Adrenal gland (tissue), 12 donors: ENCODE results near the gene SELENOK. TPM values are rescaled to one million over a fixed set of nuclear protein-coding genes. Genes with fewer than 3 reads are reported as not detected.

Experiments
- DNase-seq, 7 donors: peaks; one replicate each; pipeline ENCODE4 v3.0.0-alpha.2; 2019 to 2020
- H3K27ac ChIP-seq, 5 donors: fragments of 200-600 bp; sonication (generic) in 4 of 5; 1 replicate in 3 of 5; 2 replicates in 2 of 5; pipeline versions ENCODE4 v1.5.1 to v1.8.0; 2016 to 2020; ENCODE audit warnings: mild to moderate bottlenecking in 1 of 5
- H3K27me3 ChIP-seq: fragments of 200-600 bp; 2 replicates; pipeline ENCODE4 v1.8.0; 2021
- H3K36me3 ChIP-seq, 2 donors: fragments of 200-600 bp; replicated peaks in 1 of 2; 1 replicate in 1 of 2; 2 replicates in 1 of 2; pipeline versions ENCODE4 v1.5.1 to v1.8.0; 2018 to 2022
- H3K4me1 ChIP-seq, 2 donors: fragments of 200-600 bp; replicated peaks in 1 of 2; 1 replicate in 1 of 2; 2 replicates in 1 of 2; pipeline versions ENCODE4 v1.5.1 to v1.8.0; 2018 to 2021
- H3K4me3 ChIP-seq, 4 donors: fragments of 200-600 bp; sonication (generic) in 3 of 4; one replicate each; pipeline ENCODE4 v1.5.1; 2016 to 2018
- H3K9me3 ChIP-seq, 3 donors: fragments of 200-600 bp; sonication (generic) in 1 of 3; replicated peaks in 1 of 3; 1 replicate in 2 of 3; 2 replicates in 1 of 3; pipeline versions ENCODE4 v1.5.1 to v1.8.0; 2016 to 2021
- POLR2A ChIP-seq, 2 donors: fragments of 450-650 bp; IDR thresholded peaks; one replicate each; pipeline ENCODE4 v1.6.1; 2017; ENCODE audit warnings: antibody characterized with exemption in 2 of 2, mild to moderate bottlenecking in 2 of 2, moderate library complexity in 1 of 2
- WGBS, 4 donors: extraction: QIAGEN DNeasy Blood & Tissue Kit in 2 of 4; methylation state at CpG; one replicate each; pipeline versions ENCODE4 v1.1.5 to v1.1.7; 2013 to 2017; 5-methylcytosine and 5-hydroxymethylcytosine counted together
- intact Hi-C, 2 donors: fragments of 100-400 bp; cut with DNase I; formaldehyde crosslinking; loops; one replicate each; pipeline versions ENCODE4 v1.14.1 to v1.15.0; 2022 to 2023
- polyA plus RNA-seq, 3 donors: library from polyadenylated mRNA; stranded (reverse); fragments of 200-250 nt in 2 of 3; fragments of 350-450 nt in 1 of 3; fragmentation: Illumina TruSeq in 1 of 3; extraction: RNeasy Lipid Tissue Mini Kit (QIAGEN cat#74804) in 1 of 3; gene quantifications; one replicate each; pipeline ENCODE4 v1.2.3, GENCODE V29; 2013 to 2014
- total RNA-seq, 9 donors: library from RNA; depleted of rRNA in 4 of 9; stranded (reverse); fragments of >200 nt in 4 of 9; fragments of 120-200 nt in 1 of 9; fragmentation: NEBNext Ultra II Directional in 1 of 9; extraction: Animal tissue kit (Norgen Biotek cat#: 25700) in 1 of 9; gene quantifications; one replicate each; pipeline versions ENCODE4 v1.1.0 to v1.2.4, GENCODE V29; 2013 to 2023
- TF ChIP-seq, protein P1 (sequence below), 6 experiments: fragments of 450-650 bp in 4 of 6; fragments of 200-600 bp in 2 of 6; sonication (generic) in 1 of 6; IDR thresholded peaks; 1 replicate in 5 of 6; 2 replicates in 1 of 6; pipeline versions ENCODE4 v1.5.1 to v1.8.0; 2016 to 2021; ENCODE audit warnings: antibody characterized with exemption in 6 of 6, mild to moderate bottlenecking in 2 of 6, moderate library complexity in 1 of 6
- donor health status: healthy with polysubstance abuse.
- donor health status: Bipolar disorder and iron deficiency.
- donor health status: DM: yes; HTN: yes; CAD: no.
- donor health status: DM: no; HTN: no; CAD: no.
- donor health status: DM: no; HTN: no; CAD: no.
- donor health status: DM: yes; HTN: yes; CAD: no.

The SELENOK gene
- total and polyA plus RNA-seq, 12 donors = 36.2 to 203 (median 67.3) TPM

DNA sequence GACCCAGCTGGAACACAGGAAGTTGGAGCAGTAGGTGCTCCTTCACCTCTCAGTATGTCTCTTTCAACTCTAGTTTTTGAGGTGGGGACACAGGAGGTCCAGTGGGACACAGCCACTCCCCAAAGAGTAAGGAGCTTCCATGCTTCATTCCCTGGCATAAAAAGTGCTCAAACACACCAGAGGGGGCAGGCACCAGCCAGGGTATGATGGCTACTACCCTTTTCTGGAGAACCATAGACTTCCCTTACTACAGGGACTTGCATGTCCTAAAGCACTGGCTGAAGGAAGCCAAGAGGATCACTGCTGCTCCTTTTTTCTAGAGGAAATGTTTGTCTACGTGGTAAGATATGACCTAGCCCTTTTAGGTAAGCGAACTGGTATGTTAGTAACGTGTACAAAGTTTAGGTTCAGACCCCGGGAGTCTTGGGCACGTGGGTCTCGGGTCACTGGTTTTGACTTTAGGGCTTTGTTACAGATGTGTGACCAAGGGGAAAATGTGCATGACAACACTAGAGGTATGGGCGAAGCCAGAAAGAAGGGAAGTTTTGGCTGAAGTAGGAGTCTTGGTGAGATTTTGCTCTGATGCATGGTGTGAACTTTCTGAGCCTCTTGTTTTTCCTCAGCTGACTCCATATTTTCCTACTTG, 33.4 kb downstream of the SELENOK start:
- H3K4me3 ChIP-seq = no peak overlapping the region
- no peaks in the 10 kb centered on the region for H3K27me3 ChIP-seq
- intact Hi-C loops = no loop called here
- H3K36me3 ChIP-seq = peaks cover 0 to 18% of the 10 kb centered on the region in 2 donors
- H3K9me3 ChIP-seq = no peaks in the 10 kb centered on the region
- 77 to 98% (median 87%) methylated on average over 7 of the region's 7 CpGs for WGBS, 4 donors
- H3K27ac ChIP-seq = no peak overlapping the region
- TF ChIP-seq POLR2A (IDR thresholded peaks at IDR 0.05) = no peak
- TF ChIP-seq, protein P1, sequence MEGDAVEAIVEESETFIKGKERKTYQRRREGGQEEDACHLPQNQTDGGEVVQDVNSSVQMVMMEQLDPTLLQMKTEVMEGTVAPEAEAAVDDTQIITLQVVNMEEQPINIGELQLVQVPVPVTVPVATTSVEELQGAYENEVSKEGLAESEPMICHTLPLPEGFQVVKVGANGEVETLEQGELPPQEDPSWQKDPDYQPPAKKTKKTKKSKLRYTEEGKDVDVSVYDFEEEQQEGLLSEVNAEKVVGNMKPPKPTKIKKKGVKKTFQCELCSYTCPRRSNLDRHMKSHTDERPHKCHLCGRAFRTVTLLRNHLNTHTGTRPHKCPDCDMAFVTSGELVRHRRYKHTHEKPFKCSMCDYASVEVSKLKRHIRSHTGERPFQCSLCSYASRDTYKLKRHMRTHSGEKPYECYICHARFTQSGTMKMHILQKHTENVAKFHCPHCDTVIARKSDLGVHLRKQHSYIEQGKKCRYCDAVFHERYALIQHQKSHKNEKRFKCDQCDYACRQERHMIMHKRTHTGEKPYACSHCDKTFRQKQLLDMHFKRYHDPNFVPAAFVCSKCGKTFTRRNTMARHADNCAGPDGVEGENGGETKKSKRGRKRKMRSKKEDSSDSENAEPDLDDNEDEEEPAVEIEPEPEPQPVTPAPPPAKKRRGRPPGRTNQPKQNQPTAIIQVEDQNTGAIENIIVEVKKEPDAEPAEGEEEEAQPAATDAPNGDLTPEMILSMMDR (IDR thresholded peaks at IDR 0.05) = no peak
- DNase-seq = no peak
- H3K4me1 ChIP-seq = no peaks in the 10 kb centered on the region

DNA sequence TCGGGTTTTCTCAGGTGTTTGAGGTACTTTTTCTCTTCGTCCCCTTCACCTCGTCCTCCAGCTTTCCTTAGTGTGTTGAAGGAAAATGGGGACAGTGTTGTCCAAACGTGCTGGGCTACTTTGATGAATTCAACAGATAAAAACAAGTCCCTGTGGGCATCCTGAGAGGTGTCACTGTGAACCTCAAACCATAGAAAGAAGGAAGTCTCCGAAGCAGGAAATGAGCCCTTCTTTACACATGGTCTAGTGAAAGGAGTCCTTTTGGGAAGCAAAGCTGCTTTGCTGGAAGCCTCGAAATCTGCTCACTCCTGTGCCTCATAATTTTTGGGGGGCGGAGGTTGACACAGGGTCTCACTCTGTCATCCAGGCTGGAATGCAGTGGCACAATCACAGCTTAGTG, 34.7 kb downstream of the SELENOK start:
- Histone ChIP-seq H3K36me3 (peaks cover 0 to 5% of the 10 kb centered on the region in 2 donors), H3K4me1 (no peaks in the 10 kb centered on the region), H3K27me3 (no peaks in the 10 kb centered on the region), H3K27ac (no peak overlapping the region), H3K4me3 (no peak overlapping the region), H3K9me3 (no peaks in the 10 kb centered on the region)
- 62 to 83% (median 76%) methylated on average over 6 to 7 of the region's 7 CpGs for WGBS, 4 donors
- intact Hi-C loops = no loop called here
- TF ChIP-seq, protein P1 (IDR thresholded peaks at IDR 0.05) = no peak
- no peak for TF ChIP-seq POLR2A (IDR thresholded peaks at IDR 0.05)
- DNase-seq = no peak

- WGBS, 4 donors = 48 to 61% (median 50%) methylated on average over 5 of the region's 5 CpGs
- DNase-seq = peak; percentile 58 to 84 (median 77)
- intact Hi-C loops = no loop called here
- Histone ChIP-seq H3K4me3 (no peak overlapping the region), H3K27ac (no peak overlapping the region), H3K9me3 (no peaks in the 10 kb centered on the region), H3K4me1 (peaks cover 5 to 7% of the 10 kb centered on the region in 2 donors), H3K36me3 (no peaks in the 10 kb centered on the region), H3K27me3 (no peaks in the 10 kb centered on the region)
- no peak for TF ChIP-seq POLR2A (IDR thresholded peaks at IDR 0.05)
- TF ChIP-seq, protein P1 (IDR thresholded peaks at IDR 0.05) = no peak
These were observed 40.8 kb downstream of the SELENOK start for GRCh38 chr3:53850895-53851294.

DNA sequence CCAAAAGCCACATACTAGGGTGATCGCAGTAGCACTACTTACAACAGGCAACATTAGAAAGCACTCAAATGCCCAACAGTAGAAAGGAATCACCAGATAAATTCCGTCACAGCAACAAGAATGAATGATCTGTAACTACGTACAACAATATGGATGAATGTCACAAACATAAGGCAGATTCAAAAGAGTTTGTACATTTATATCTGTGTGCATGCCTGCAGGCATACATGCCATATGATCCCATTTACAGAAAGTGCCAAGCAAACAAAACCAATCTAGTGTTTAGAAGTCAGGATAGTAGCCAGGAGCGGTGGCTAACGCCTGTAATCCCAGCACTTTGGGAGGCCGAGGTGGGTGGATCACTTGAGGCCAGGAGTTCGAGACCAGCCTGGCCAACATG, 41.7 kb downstream of the SELENOK start:
- TF ChIP-seq, protein P1 (IDR thresholded peaks at IDR 0.05) = no peak
- no peak for TF ChIP-seq POLR2A (IDR thresholded peaks at IDR 0.05)
- no peaks in the 10 kb centered on the region for H3K27me3 ChIP-seq
- H3K27ac ChIP-seq = no peak overlapping the region
- peaks cover 7 to 10% of the 10 kb centered on the region in 2 donors for H3K4me1 ChIP-seq
- H3K4me3 ChIP-seq = no peak overlapping the region
- H3K9me3 ChIP-seq = no peaks in the 10 kb centered on the region
- DNase-seq = no peak
- no peaks in the 10 kb centered on the region for H3K36me3 ChIP-seq
- intact Hi-C loops = no loop called here
- 88 to 97% (median 92%) methylated on average over 6 to 7 of the region's 7 CpGs for WGBS, 4 donors
